Dendritic cell treated with granulocyte-macrophage colony-stimulating factor and Interleukin-4, amounts not matched to agents 40 ng/mL and 50 ng/mL, for 4 days (primary cell): ENCODE measurements around the gene PCDHGA1.
"Not testable (repeated sequence)": the region's sequence is repeated elsewhere in the genome, so short reads cannot be mapped to it uniquely, and the experiment has no call there.

ENCODE experiments used
- H3K27ac Mint-ChIP-seq: one replicate; pipeline ENCODE4 v1.8.0; 2022; ENCODE audit warnings: mild to moderate bottlenecking, mixed read lengths
- H3K27me3 Mint-ChIP-seq: one replicate; pipeline ENCODE4 v1.8.0; 2022; ENCODE audit warnings: mild to moderate bottlenecking, mixed read lengths
- H3K36me3 Mint-ChIP-seq: one replicate; pipeline ENCODE4 v1.8.0; 2022; ENCODE audit warnings: low read depth, mixed read lengths
- H3K4me1 Mint-ChIP-seq: one replicate; pipeline ENCODE4 v1.8.0; 2022; ENCODE audit warnings: low read depth, mixed read lengths
- H3K4me3 Mint-ChIP-seq: one replicate; pipeline ENCODE4 v1.8.0; 2022; ENCODE audit warnings: mild to moderate bottlenecking, moderate library complexity, mixed read lengths
- H3K9me3 Mint-ChIP-seq: one replicate; pipeline ENCODE4 v1.8.0; 2022; ENCODE audit warnings: mixed read lengths
- intact Hi-C: fragments of 100-400 bp; cut with micrococcal nuclease; formaldehyde crosslinking; loops from one replicate; pipeline ENCODE4 v1.15.0; 2022

The PCDHGA1 gene

GRCh38 chr5:141330299-141331080, at the start of gene PCDHGA1:
Gene PCDHGA1, plus strand, starts transcription at chr5:141330514.
- Mint-ChIP-seq H3K4me3 (no peak within 1 kb of the TSS), H3K27ac (no peak within 1 kb of the TSS), H3K27me3 (peaks cover 79% of the 10 kb centered on the region)

GRCh38 chr5:141298376-141298775, 31.9 kb upstream of the PCDHGA1 start:
- no peak overlapping the region for H3K27ac Mint-ChIP-seq
- peaks cover 97% of the 10 kb centered on the region for H3K9me3 Mint-ChIP-seq
- peaks cover 18% of the 10 kb centered on the region for H3K36me3 Mint-ChIP-seq
- no peaks in the 10 kb centered on the region for H3K4me1 Mint-ChIP-seq
- intact Hi-C loops, result no loop called here
- no peak overlapping the region for H3K4me3 Mint-ChIP-seq
- no peaks in the 10 kb centered on the region for H3K27me3 Mint-ChIP-seq

More at GRCh38 chr5:141330299-141331080, at the start of gene PCDHGA1:
- peaks cover 6% of the 10 kb centered on the region for H3K4me1 Mint-ChIP-seq
- H3K36me3 Mint-ChIP-seq, result no peaks in the 10 kb centered on the region
- intact Hi-C loops, result no loop called here
- H3K9me3 Mint-ChIP-seq, result peaks cover 68% of the 10 kb centered on the region

DNA sequence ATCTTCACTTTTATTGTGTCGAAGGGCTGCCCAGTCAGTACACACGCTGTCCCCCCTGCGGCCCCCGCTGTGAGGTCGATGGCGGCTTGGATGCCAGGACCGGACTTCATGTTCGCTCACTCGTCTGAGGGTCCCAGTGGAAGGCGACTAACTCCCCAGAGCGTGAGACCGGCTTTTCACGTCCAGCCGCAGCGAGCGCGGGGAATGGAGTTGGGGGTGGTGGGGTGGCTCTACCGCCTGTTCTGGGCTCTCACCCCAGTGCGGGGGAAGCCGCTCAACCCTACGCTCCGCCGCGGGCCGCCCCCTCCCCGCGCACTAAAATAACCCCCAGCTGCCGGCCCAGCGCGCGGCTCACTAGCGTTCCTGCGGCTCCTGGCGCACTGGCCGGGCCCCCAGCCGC, 26.6 kb upstream of the PCDHGA1 start, which contains the start of gene SLC25A2:
TSS of gene SLC25A2 (minus strand) at position 294 of the 400 bp plus-strand sequence. CDS start at position 110, 184 bp downstream.
- Mint-ChIP-seq H3K4me3 (no peak within 1 kb of the TSS), H3K27ac (no peak within 1 kb of the TSS), H3K36me3 (peaks cover 11% of the 10 kb centered on the region), H3K4me1 (no peaks in the 10 kb centered on the region), H3K27me3 (no peaks in the 10 kb centered on the region), H3K9me3 (peaks cover 95% of the 10 kb centered on the region)
- intact Hi-C loops, result no loop called here

GRCh38 chr5:141306630-141307029, 23.7 kb upstream of the PCDHGA1 start:
- Mint-ChIP-seq H3K36me3 (peaks cover 15% of the 10 kb centered on the region), H3K9me3 (peaks cover 93% of the 10 kb centered on the region)
- intact Hi-C loops, result no loop called here

DNA sequence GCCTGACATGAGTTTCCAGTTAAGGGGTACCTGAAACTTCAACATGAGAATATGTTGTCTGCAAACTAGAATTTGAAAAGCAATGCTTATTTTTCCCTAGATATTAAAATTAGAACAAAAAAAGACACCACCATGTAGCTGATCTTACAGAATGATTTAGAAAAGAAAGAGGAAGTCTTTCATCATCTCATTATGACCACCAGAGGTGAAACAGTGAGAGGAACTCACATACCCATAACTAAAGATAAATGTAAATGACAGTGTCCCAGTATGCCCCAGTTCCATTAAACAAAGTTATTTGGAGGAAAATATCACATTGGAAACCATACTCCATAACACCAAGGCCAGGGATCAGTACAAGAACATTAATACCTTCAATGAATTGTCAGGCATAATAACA, 16.6 kb upstream of the PCDHGA1 start:
- Mint-ChIP-seq H3K27ac (no peak overlapping the region), H3K27me3 (no peaks in the 10 kb centered on the region), H3K9me3 (peaks cover 81% of the 10 kb centered on the region), H3K36me3 (peaks cover 39% of the 10 kb centered on the region), H3K4me1 (peaks cover 7% of the 10 kb centered on the region), H3K4me3 (no peak overlapping the region)
- intact Hi-C loops, result loop anchor here (10.0 kb wide), 2 partner anchors 49 to 549 kb away; no protein-coding TSS in a partner anchor

More at GRCh38 chr5:141306630-141307029, 23.7 kb upstream of the PCDHGA1 start:
- Mint-ChIP-seq H3K27ac (no peak overlapping the region), H3K4me1 (no peaks in the 10 kb centered on the region), H3K27me3 (no peaks in the 10 kb centered on the region), H3K4me3 (no peak overlapping the region)

DNA sequence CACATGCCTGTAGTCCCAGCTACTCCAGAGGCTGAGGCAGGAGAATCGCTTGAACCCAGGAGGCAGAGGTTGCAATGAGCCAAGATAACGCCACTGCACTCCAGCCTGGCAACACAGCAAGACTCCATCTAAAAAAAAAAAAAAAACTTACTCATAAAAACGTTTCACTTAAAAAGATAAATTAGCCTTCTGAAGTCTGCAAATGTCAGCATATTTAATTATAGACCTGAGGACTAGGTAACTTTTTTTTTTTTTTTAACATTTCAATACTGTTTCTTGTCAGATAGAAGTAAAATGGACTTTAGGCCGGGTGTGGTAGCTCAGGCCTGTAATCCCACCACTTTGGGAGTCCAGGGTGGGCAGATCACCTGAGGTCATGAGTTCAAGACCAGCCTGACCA, 13.4 kb upstream of the PCDHGA1 start:
- intact Hi-C loops, result loop anchor here (10.0 kb wide), 2 partner anchors 52 to 552 kb away; no protein-coding TSS in a partner anchor
- peaks cover 64% of the 10 kb centered on the region for H3K36me3 Mint-ChIP-seq
- H3K9me3 Mint-ChIP-seq, result peaks cover 83% of the 10 kb centered on the region
- H3K4me3 Mint-ChIP-seq, H3K27ac Mint-ChIP-seq, H3K27me3 Mint-ChIP-seq: not testable (repeated sequence)
- peaks cover 18% of the 10 kb centered on the region for H3K4me1 Mint-ChIP-seq

- intact Hi-C loops, result loop anchor here (10.0 kb wide), 2 partner anchors 54 to 554 kb away; no protein-coding TSS in a partner anchor
- peaks cover 18% of the 10 kb centered on the region for H3K4me1 Mint-ChIP-seq
- peaks cover 69% of the 10 kb centered on the region for H3K9me3 Mint-ChIP-seq
- peaks cover 52% of the 10 kb centered on the region for H3K36me3 Mint-ChIP-seq
- peaks cover 6% of the 10 kb centered on the region for H3K27me3 Mint-ChIP-seq
- H3K4me3 Mint-ChIP-seq, result no peak overlapping the region
- H3K27ac Mint-ChIP-seq, result no peak overlapping the region
Measured at GRCh38 chr5:141319202-141319601, 11.1 kb upstream of the PCDHGA1 start.

GRCh38 chr5:141319699-141320098, 10.6 kb upstream of the PCDHGA1 start:
- H3K4me3 Mint-ChIP-seq, result peak overlapping the region; percentile 99
- H3K27ac Mint-ChIP-seq, result peak overlapping the region; percentile 100
- H3K9me3 Mint-ChIP-seq, result peaks cover 69% of the 10 kb centered on the region
- H3K4me1 Mint-ChIP-seq, result peaks cover 18% of the 10 kb centered on the region
- intact Hi-C loops, result loop anchor here (10.0 kb wide), 4 partner anchors 55 to 555 kb away; partner anchors contain the start of genes PCDHGA10 and PCDHGB7
- H3K27me3 Mint-ChIP-seq, result peaks cover 6% of the 10 kb centered on the region
- H3K36me3 Mint-ChIP-seq, result peaks cover 52% of the 10 kb centered on the region

DNA sequence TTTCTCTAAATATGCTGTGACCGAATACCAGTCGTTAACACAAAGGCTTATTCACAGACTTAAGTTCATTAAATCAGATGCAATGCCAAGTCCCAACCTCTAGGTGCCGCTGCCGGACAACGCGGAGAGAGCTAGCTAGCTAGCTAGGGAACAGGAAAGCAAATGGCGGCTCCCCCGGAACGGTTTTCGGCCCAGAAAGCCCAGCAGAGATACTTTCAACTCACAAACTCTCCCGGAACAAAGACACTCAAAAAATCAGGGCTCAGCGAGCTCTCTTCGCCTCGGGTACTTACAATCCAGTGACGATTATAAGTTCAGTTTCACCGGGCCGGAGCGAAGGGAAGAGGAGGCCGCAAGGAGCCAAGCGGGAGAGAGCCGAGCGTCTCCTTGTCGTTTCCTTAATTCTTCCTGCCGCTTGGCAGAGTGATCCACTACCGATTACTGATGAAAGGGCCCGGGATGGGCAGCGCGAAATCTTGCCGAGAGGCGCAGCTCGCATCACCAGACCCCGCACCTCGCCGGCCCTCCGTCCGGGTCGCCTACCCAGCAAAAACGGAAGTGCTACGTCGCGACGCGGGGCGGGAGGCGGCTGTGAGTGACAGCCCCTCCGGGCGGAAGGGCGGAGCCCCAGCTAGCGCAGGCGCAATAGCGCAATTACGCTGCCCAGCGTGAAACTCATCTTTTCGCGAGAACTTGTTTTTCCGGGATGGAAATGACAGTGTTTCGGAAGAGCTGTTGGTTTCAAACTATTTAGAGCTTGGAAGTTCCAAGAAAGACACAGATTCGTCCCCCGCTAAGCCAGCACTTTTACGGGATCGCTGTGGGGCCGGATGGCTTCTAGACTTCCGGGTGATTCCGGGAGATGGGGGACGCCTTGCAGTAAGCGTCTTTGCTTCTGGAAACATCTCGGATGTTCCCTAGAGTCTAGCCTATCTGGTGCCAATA, 9.8 kb upstream of the PCDHGA1 start, which contains the start of gene TAF7:
TSS of gene TAF7 (minus strand) at position 560 of the 945 bp plus-strand sequence. CDS start 740 bp downstream, outside the sequence.
- Mint-ChIP-seq H3K9me3 (peaks cover 64% of the 10 kb centered on the region), H3K4me3 (peak within 1 kb of the TSS; percentile 99)
- intact Hi-C loops, result loop anchor here (10.0 kb wide), 2 partner anchors 94 to 194 kb away; partner anchors contain the start of genes PCDHGA10 and PCDHGB7

DNA sequence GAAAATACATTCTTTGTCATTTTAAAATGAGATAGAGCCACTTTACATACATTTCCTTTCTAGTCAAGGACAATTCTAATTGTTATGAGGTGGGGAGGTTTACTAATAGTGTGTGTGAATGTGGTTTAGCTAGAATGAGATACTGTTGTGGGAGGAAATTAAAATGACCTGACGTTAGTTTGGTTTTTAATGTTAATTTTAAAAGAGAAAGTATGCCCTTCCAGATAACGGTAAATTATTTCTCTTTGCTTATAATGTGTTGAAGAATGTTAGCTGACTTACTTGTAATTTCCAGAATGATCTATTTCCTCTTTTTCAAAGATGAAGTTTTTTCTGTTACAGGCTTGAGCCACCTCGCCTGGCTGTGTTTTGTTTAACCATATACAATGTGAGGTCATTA, 8.1 kb upstream of the PCDHGA1 start:
- Mint-ChIP-seq H3K36me3 (peaks cover 40% of the 10 kb centered on the region), H3K4me1 (peaks cover 17% of the 10 kb centered on the region), H3K27ac (no peak overlapping the region), H3K9me3 (peaks cover 73% of the 10 kb centered on the region), H3K4me3 (no peak overlapping the region), H3K27me3 (peaks cover 20% of the 10 kb centered on the region)
- intact Hi-C loops, result loop anchor here (10.0 kb wide), 2 partner anchors 93 to 193 kb away; partner anchors contain the start of genes PCDHGA10 and PCDHGB7

More for the DNA sequence above, 9.8 kb upstream of the PCDHGA1 start, which contains the start of gene TAF7:
- Mint-ChIP-seq H3K4me1 (peaks cover 13% of the 10 kb centered on the region), H3K27me3 (peaks cover 6% of the 10 kb centered on the region), H3K36me3 (peaks cover 47% of the 10 kb centered on the region), H3K27ac (peak within 1 kb of the TSS; percentile 100)

GRCh38 chr5:141326088-141326854, 4.0 kb upstream of the PCDHGA1 start:
- Mint-ChIP-seq H3K27me3 (peaks cover 49% of the 10 kb centered on the region), H3K4me1 (peaks cover 6% of the 10 kb centered on the region), H3K4me3 (peak overlapping the region; percentile 65), H3K9me3 (peaks cover 56% of the 10 kb centered on the region), H3K36me3 (peaks cover 7% of the 10 kb centered on the region), H3K27ac (no peak overlapping the region)
- intact Hi-C loops, result loop anchor here (10.0 kb wide), 2 partner anchors 89 to 189 kb away; partner anchors contain the start of genes PCDHGA10 and PCDHGB7

DNA sequence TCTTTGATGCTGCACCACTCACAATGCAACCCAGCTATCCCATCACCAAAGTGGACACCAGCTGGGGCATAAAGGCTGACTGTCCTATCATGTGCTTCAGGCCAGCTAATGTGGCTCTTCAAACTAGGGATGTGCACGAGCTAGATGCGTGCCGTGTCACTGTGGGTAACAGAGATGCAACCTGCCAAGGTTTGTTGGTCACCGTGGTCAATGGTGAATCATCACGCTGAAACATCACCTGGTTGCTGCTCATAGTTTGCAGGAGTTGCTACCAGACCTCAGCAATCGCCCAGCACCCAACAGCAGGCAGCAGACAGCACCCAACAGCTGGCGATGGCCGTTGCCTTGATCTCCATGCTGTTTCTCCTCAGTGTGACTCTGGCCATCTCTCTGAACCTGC, 2.1 kb upstream of the PCDHGA1 start:
- H3K9me3 Mint-ChIP-seq, result peaks cover 59% of the 10 kb centered on the region
- peaks cover 63% of the 10 kb centered on the region for H3K27me3 Mint-ChIP-seq
- no peak overlapping the region for H3K4me3 Mint-ChIP-seq
- H3K36me3 Mint-ChIP-seq, result no peaks in the 10 kb centered on the region
- no peak overlapping the region for H3K27ac Mint-ChIP-seq
- intact Hi-C loops, result loop anchor here (10.0 kb wide), 2 partner anchors 87 to 187 kb away; partner anchors contain the start of genes PCDHGA10 and PCDHGB7
- peaks cover 6% of the 10 kb centered on the region for H3K4me1 Mint-ChIP-seq
